Stomach (tissue), 9 donors: ENCODE results near the gene FGR. TPM values are rescaled to one million over a fixed set of nuclear protein-coding genes. Genes with fewer than 3 reads are reported as not detected.

Experiments used
- DNase-seq, 2 donors: peaks; one replicate each; pipeline versions ENCODE4 v3.0.0 to v3.0.0-alpha.2; 2013 to 2019
- H3K27ac ChIP-seq, 5 donors: fragments of 200-600 bp in 4 of 5; sonication (generic) in 4 of 5; one replicate each; pipeline ENCODE4 v1.5.1; 2013 to 2019; ENCODE audit warnings: mild to moderate bottlenecking in 1 of 5, moderate library complexity in 1 of 5
- H3K27me3 ChIP-seq, 3 donors: fragments of 200-600 bp; sonication (generic); one replicate each; pipeline ENCODE4 v1.5.1; 2017 to 2019; ENCODE audit warnings: mixed run types in 1 of 3
- H3K36me3 ChIP-seq, 4 donors: fragments of 200-600 bp; sonication (generic); 1 replicate in 3 of 4; 2 replicates in 1 of 4; pipeline ENCODE4 v1.5.1; 2016 to 2019
- H3K4me1 ChIP-seq, 4 donors: fragments of 200-600 bp; sonication (generic); one replicate each; pipeline ENCODE4 v1.5.1; 2016 to 2019
- H3K4me3 ChIP-seq, 4 donors: fragments of 200-600 bp; sonication (generic) in 3 of 4; one replicate each; pipeline ENCODE4 v1.5.1; 2016 to 2019; ENCODE audit warnings: mild to moderate bottlenecking in 1 of 4
- H3K9me3 ChIP-seq, 4 donors: fragments of 200-600 bp; sonication (generic); one replicate each; pipeline ENCODE4 v1.5.1; 2016 to 2019
- CTCF ChIP-seq, 7 experiments: fragments of 450-650 bp in 4 of 7; fragments of 200-600 bp in 3 of 7; sonication (generic) in 3 of 7; IDR thresholded peaks; one replicate each; pipeline ENCODE4 v1.5.1; 2016 to 2019; ENCODE audit warnings: antibody characterized with exemption in 7 of 7, control low read depth in 2 of 7, mild to moderate bottlenecking in 1 of 7
- EP300 ChIP-seq: sonication (generic); formaldehyde crosslinking; IDR thresholded peaks from one replicate; pipeline ENCODE4 v1.6.1; 2017; ENCODE audit warnings: antibody characterized with exemption
- POLR2A ChIP-seq, 4 donors: fragments of 450-650 bp; IDR thresholded peaks; one replicate each; pipeline ENCODE4 v1.6.1; 2016; ENCODE audit warnings: antibody characterized with exemption in 4 of 4, control low read depth in 2 of 4, mild to moderate bottlenecking in 1 of 4, moderate library complexity in 1 of 4
- POLR2AphosphoS5 ChIP-seq, 3 donors: sonication (generic); formaldehyde crosslinking; IDR thresholded peaks; one replicate each; pipeline ENCODE4 v1.6.1; 2016; ENCODE audit warnings: antibody characterized with exemption in 3 of 3
- WGBS, 5 donors: extraction: QIAGEN DNeasy Blood & Tissue Kit in 3 of 5; methylation state at CpG; one replicate each; pipeline versions ENCODE4 v1.1.5 to v1.1.7; 2013 to 2018; 5-methylcytosine and 5-hydroxymethylcytosine counted together
- intact Hi-C: fragments of 100-400 bp; cut with DNase I; formaldehyde crosslinking; loops from one replicate; pipeline ENCODE4 v1.15.1; 2023; ENCODE audit warnings: low total_unique reads
- polyA plus RNA-seq, 3 donors: library from polyadenylated mRNA; stranded (reverse); fragments of 200-250 nt; gene quantifications; one replicate each; pipeline ENCODE4 v1.2.3, GENCODE V29; 2013
- total RNA-seq, 5 donors: library from RNA; depleted of rRNA; stranded (reverse); fragments of >200 nt; gene quantifications; one replicate each; pipeline versions ENCODE4 v1.1.0 to v1.2.3, GENCODE V29; 2014 to 2016
- donor health status: healthy with polysubstance abuse.
- donor health status: Bipolar disorder and iron deficiency.
- donor health status: healthy.

The FGR gene
- total and polyA plus RNA-seq, 8 donors: 3.1 to 9.9 (median 6.8) TPM; not detected in 2

- intact Hi-C loops: no loop called here
- H3K36me3 ChIP-seq: no peaks in the 10 kb centered on the region
- H3K4me3 ChIP-seq: no peak overlapping the region
- no peaks in the 10 kb centered on the region for H3K9me3 ChIP-seq
- DNase-seq: peak in 1 of 2 donors; percentile 54
- H3K4me1 ChIP-seq: peaks cover 54 to 78% (median 64%) of the 10 kb centered on the region in 4 donors
- TF ChIP-seq EP300: no peak
- no peak for TF ChIP-seq POLR2AphosphoS5 (IDR thresholded peaks at IDR 0.05)
- no peak for TF ChIP-seq POLR2A (IDR thresholded peaks at IDR 0.05)
- TF ChIP-seq CTCF (IDR thresholded peaks at IDR 0.05): no peak
- 46 to 78% (median 70%) methylated on average over 2 to 4 of the region's 4 CpGs for WGBS, 5 donors
- H3K27ac ChIP-seq: peak overlapping the region in 4 of 5 donors; percentile 92 to 97 (median 96)
- H3K27me3 ChIP-seq: peaks cover 0 to 10% (median 0%) of the 10 kb centered on the region in 3 donors
Observed at GRCh38 chr1:27577504-27578188, 57.3 kb downstream of the FGR start.

- peak in 1 of 2 donors; percentile 17 for DNase-seq
- intact Hi-C loops: no loop called here
- no peaks in the 10 kb centered on the region for H3K36me3 ChIP-seq
- H3K9me3 ChIP-seq: no peaks in the 10 kb centered on the region
- H3K4me1 ChIP-seq: peaks cover 63 to 80% (median 70%) of the 10 kb centered on the region in 4 donors
- H3K27me3 ChIP-seq: peaks cover 0 to 10% (median 0%) of the 10 kb centered on the region in 3 donors
- 73 to 83% (median 74%) methylated on average over 7 of the region's 7 CpGs for WGBS, 5 donors
- TF ChIP-seq POLR2A (IDR thresholded peaks at IDR 0.05) (no peak), EP300 (no peak), POLR2AphosphoS5 (IDR thresholded peaks at IDR 0.05) (no peak), CTCF (IDR thresholded peaks at IDR 0.05) (no peak)
- H3K27ac ChIP-seq: peak overlapping the region in 4 of 5 donors; percentile 92 to 97 (median 96)
- H3K4me3 ChIP-seq: no peak overlapping the region
Observed at GRCh38 chr1:27576806-27577227, 58.2 kb downstream of the FGR start.

GRCh38 chr1:27575840-27576331 lies 59.1 kb downstream of the FGR start:
- Histone ChIP-seq H3K27me3 (peaks cover 0 to 10% (median 0%) of the 10 kb centered on the region in 3 donors), H3K36me3 (no peaks in the 10 kb centered on the region), H3K9me3 (no peaks in the 10 kb centered on the region), H3K4me3 (peak overlapping the region; percentile 41 to 54 (median 50)), H3K4me1 (peaks cover 72 to 81% (median 77%) of the 10 kb centered on the region in 4 donors), H3K27ac (peak overlapping the region; percentile 85 to 97 (median 95))
- intact Hi-C loops: no loop called here
- peak in 1 of 3 donors; percentile 6 for TF ChIP-seq POLR2AphosphoS5 (IDR thresholded peaks at IDR 0.05)
- TF ChIP-seq CTCF (IDR thresholded peaks at IDR 0.05): peak in 1 of 7 experiments; percentile 2
- no peak for TF ChIP-seq EP300
- DNase-seq: peak; percentile 84 to 88
- 5 to 10% (median 8%) methylated on average over 11 to 42 of the region's 44 CpGs for WGBS, 5 donors

- 5 to 26% (median 6%) methylated on average over 18 to 83 of the region's 83 CpGs for WGBS, 5 donors
- H3K4me3 ChIP-seq: peak overlapping the region; percentile 41 to 54 (median 50)
- intact Hi-C loops: no loop called here
- H3K27me3 ChIP-seq: peaks cover 0 to 10% (median 0%) of the 10 kb centered on the region in 3 donors
- no peaks in the 10 kb centered on the region for H3K36me3 ChIP-seq
- H3K4me1 ChIP-seq: peaks cover 79 to 88% (median 84%) of the 10 kb centered on the region in 4 donors
- no peaks in the 10 kb centered on the region for H3K9me3 ChIP-seq
- peak; percentile 84 to 94 for DNase-seq
- H3K27ac ChIP-seq: peak overlapping the region; percentile 85 to 97 (median 95)
- TF ChIP-seq CTCF (IDR thresholded peaks at IDR 0.05): peak in 2 of 7 experiments; percentile 6 to 13
- TF ChIP-seq POLR2AphosphoS5 (IDR thresholded peaks at IDR 0.05): peak in 2 of 3 donors; percentile 36 to 38
- no peak for TF ChIP-seq EP300
- TF ChIP-seq POLR2A (IDR thresholded peaks at IDR 0.05): no peak
Observed at GRCh38 chr1:27574871-27575831, 59.8 kb downstream of the FGR start.
